NB4 (cell line): ENCODE data around the gene IGF1R.

Source experiments
- DNase-seq: peaks from one replicate; pipeline ENCODE4 v3.0.0; 2010; ENCODE audit warnings: low read depth
- H3K4me3 ChIP-seq: one replicate; pipeline ENCODE4 v1.5.1; 2011; ENCODE audit warnings: mild to moderate bottlenecking, low read depth, low read length, moderate library complexity
- CTCF ChIP-seq: IDR thresholded peaks from one replicate; pipeline ENCODE4 v1.5.1; 2012; ENCODE audit warnings: low read depth, low read length
- MAX ChIP-seq: IDR thresholded peaks from 2 replicates; pipeline ENCODE4 v1.6.1; 2011; ENCODE audit warnings: low read depth, low read length
- MYC ChIP-seq: IDR thresholded peaks from 2 replicates; pipeline ENCODE4 v1.6.1; 2011; ENCODE audit warnings: low read depth, low read length
- POLR2A ChIP-seq: IDR thresholded peaks from 2 replicates; pipeline ENCODE4 v1.6.1; 2011; ENCODE audit warnings: mild to moderate bottlenecking; ENCODE audit not compliant: insufficient read length; ENCODE audit errors: extremely low read depth

The IGF1R gene

GRCh38 chr15:98753726-98754656 is 105.7 kb downstream of the IGF1R start:
- TF ChIP-seq MAX (no peak), POLR2A (no peak), MYC (no peak), CTCF (no peak)

DNA sequence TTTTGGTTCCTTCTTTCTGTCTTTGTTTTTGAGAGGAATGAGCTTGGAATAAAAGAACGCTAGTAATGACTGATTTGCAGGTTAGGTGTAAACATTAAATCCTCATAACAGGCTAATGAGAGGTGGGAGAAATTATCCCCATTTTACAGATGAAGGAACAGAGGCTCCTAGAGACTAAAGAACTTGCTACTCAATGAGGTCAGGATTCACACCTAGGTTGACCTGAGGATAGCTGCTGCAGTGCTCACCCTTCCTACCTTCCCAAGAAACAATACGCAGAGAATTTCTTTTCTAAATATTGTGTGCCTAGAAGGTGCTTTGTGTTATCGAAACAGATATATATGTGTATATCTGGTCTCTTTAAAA is 106.3 kb downstream of the IGF1R start:
- no peak for DNase-seq
- TF ChIP-seq POLR2A (no peak), MYC (no peak), MAX (no peak), CTCF (no peak)
- no peak overlapping the region for H3K4me3 ChIP-seq

More at GRCh38 chr15:98753726-98754656, 105.7 kb downstream of the IGF1R start:
- DNase-seq: no peak
- H3K4me3 ChIP-seq: no peak overlapping the region

GRCh38 chr15:98755138-98755537 is 106.8 kb downstream of the IGF1R start:
- TF ChIP-seq MYC: no peak
- no peak for TF ChIP-seq CTCF
- no peak for TF ChIP-seq POLR2A
- TF ChIP-seq MAX: no peak
- peak; percentile 24 for DNase-seq
- H3K4me3 ChIP-seq: no peak overlapping the region

GRCh38 chr15:98755781-98756180 is 107.4 kb downstream of the IGF1R start:
- no peak for TF ChIP-seq MAX
- no peak for TF ChIP-seq MYC
- no peak for TF ChIP-seq CTCF
- no peak for TF ChIP-seq POLR2A
- no peak for DNase-seq
- no peak overlapping the region for H3K4me3 ChIP-seq

GRCh38 chr15:98758224-98758623 is 109.9 kb downstream of the IGF1R start:
- H3K4me3 ChIP-seq: no peak overlapping the region
- no peak for DNase-seq
- TF ChIP-seq CTCF: no peak

DNA sequence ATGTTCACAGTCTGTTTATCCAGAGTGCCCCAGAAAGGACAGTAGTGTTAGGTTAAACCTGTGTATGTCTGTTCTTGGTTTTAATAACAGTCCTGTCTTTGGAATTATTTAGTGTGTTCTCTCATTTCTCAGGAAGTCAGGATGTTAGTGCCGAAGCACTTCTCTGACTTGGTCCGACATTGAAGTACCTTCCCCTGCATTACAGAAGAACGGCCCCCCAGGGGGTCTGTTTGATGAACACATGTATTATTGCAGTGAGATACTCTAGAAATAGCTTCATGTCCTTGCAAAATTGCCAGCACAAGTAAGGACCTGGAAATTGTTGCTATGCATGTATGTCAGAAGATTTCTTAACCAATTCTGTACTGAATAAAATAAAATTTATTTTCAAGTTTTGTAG is 110.9 kb downstream of the IGF1R start:
- TF ChIP-seq MAX: no peak
- no peak overlapping the region for H3K4me3 ChIP-seq
- DNase-seq: no peak
